BE2C (cell line): ENCODE results near the gene CPEB4.

Experiments used
- DNase-seq: peaks from one replicate; pipeline ENCODE4 v3.0.0-alpha.2; 2020
- H3K27me3 ChIP-seq: fragments of 250-450 bp; sonication (Bioruptor Pico); 2 replicates; pipeline ENCODE4 v1.5.1; 2020; ENCODE audit warnings: mild to moderate bottlenecking
- H3K36me3 ChIP-seq: fragments of 250-450 bp; sonication (Bioruptor Pico); 2 replicates; pipeline ENCODE4 v1.5.1; 2020; ENCODE audit warnings: mild to moderate bottlenecking
- H3K4me1 ChIP-seq: fragments of 250-450 bp; sonication (Bioruptor Pico); 2 replicates; pipeline ENCODE4 v1.5.1; 2020
- H3K4me3 ChIP-seq: 2 replicates; pipeline ENCODE4 v1.5.1; 2011; ENCODE audit warnings: low read depth, low read length
- H3K9me3 ChIP-seq: fragments of 250-450 bp; sonication (Bioruptor Pico); 2 replicates; pipeline ENCODE4 v1.5.1; 2020
- CTCF ChIP-seq: IDR thresholded peaks from 2 replicates; pipeline ENCODE4 v1.5.1; 2012; ENCODE audit warnings: mild to moderate bottlenecking, low read depth, low read length

The CPEB4 gene

GRCh38 chr5:173935396-173935795, 47.2 kb downstream of the CPEB4 start:
- DNase-seq = no peak
- TF ChIP-seq CTCF = no peak
- Histone ChIP-seq H3K27me3 (no peaks in the 10 kb centered on the region), H3K9me3 (no peaks in the 10 kb centered on the region), H3K4me1 (no peaks in the 10 kb centered on the region), H3K4me3 (no peak overlapping the region), H3K36me3 (peaks cover 3% of the 10 kb centered on the region; the same call in 1 of the 2 replicates)

- no peak for DNase-seq
- no peak for TF ChIP-seq CTCF
- no peaks in the 10 kb centered on the region for H3K27me3 ChIP-seq
- no peaks in the 10 kb centered on the region; the same call in none of the 2 replicates for H3K4me1 ChIP-seq
- H3K9me3 ChIP-seq = no peaks in the 10 kb centered on the region
- H3K4me3 ChIP-seq = no peak overlapping the region
- peaks cover 11% of the 10 kb centered on the region for H3K36me3 ChIP-seq
Measured at GRCh38 chr5:173940269-173940668, 52.1 kb downstream of the CPEB4 start.

GRCh38 chr5:173941102-173941501, 53.0 kb downstream of the CPEB4 start:
- H3K9me3 ChIP-seq = no peaks in the 10 kb centered on the region
- no peak for DNase-seq
- peaks cover 15% of the 10 kb centered on the region for H3K36me3 ChIP-seq
- H3K4me3 ChIP-seq = no peak overlapping the region
- no peaks in the 10 kb centered on the region; the same call in none of the 2 replicates for H3K4me1 ChIP-seq
- no peaks in the 10 kb centered on the region for H3K27me3 ChIP-seq
- TF ChIP-seq CTCF = no peak

- Histone ChIP-seq H3K36me3 (peaks cover 22% of the 10 kb centered on the region), H3K9me3 (no peaks in the 10 kb centered on the region), H3K4me3 (no peak overlapping the region), H3K27me3 (no peaks in the 10 kb centered on the region), H3K4me1 (no peaks in the 10 kb centered on the region; the same call in none of the 2 replicates)
- no peak for DNase-seq
- no peak for TF ChIP-seq CTCF
Measured at GRCh38 chr5:173941758-173942401, 53.7 kb downstream of the CPEB4 start.

- Histone ChIP-seq H3K4me1 (no peaks in the 10 kb centered on the region; the same call in none of the 2 replicates), H3K4me3 (no peak overlapping the region), H3K9me3 (no peaks in the 10 kb centered on the region), H3K36me3 (peaks cover 28% of the 10 kb centered on the region), H3K27me3 (no peaks in the 10 kb centered on the region)
- TF ChIP-seq CTCF = no peak
- no peak for DNase-seq
Measured at GRCh38 chr5:173944511-173944910, 56.4 kb downstream of the CPEB4 start.

- no peak for TF ChIP-seq CTCF
- no peak overlapping the region for H3K4me3 ChIP-seq
- no peaks in the 10 kb centered on the region; the same call in none of the 2 replicates for H3K4me1 ChIP-seq
- DNase-seq = no peak
- H3K9me3 ChIP-seq = no peaks in the 10 kb centered on the region
- peaks cover 28% of the 10 kb centered on the region for H3K36me3 ChIP-seq
- H3K27me3 ChIP-seq = no peaks in the 10 kb centered on the region
Measured at GRCh38 chr5:173945160-173945559, 57.0 kb downstream of the CPEB4 start.
